Sigmoid colon (tissue), 7 donors: Measurements from ENCODE around the gene GYS2. TPM values are rescaled to one million over a fixed set of nuclear protein-coding genes. Genes with fewer than 3 reads are reported as not detected.
"Not testable (repeated sequence)": the region's sequence is repeated elsewhere in the genome, so short reads cannot be mapped to it uniquely, and the experiment has no call there.

Experiments used
- DNase-seq: peaks from one replicate; pipeline ENCODE4 v3.0.0-alpha.2; 2019
- H3K27ac ChIP-seq, 4 donors: fragments of 200-600 bp; sonication (generic); one replicate each; pipeline ENCODE4 v1.5.1; 2016 to 2019; ENCODE audit warnings: mild to moderate bottlenecking in 1 of 4
- H3K27me3 ChIP-seq, 3 donors: fragments of 200-600 bp; sonication (generic); one replicate each; pipeline ENCODE4 v1.5.1; 2019; ENCODE audit warnings: mild to moderate bottlenecking in 1 of 3
- H3K36me3 ChIP-seq, 4 donors: fragments of 200-600 bp; sonication (generic); one replicate each; pipeline ENCODE4 v1.5.1; 2016 to 2019
- H3K4me1 ChIP-seq, 4 donors: fragments of 200-600 bp; sonication (generic); one replicate each; pipeline ENCODE4 v1.5.1; 2017 to 2019
- H3K4me3 ChIP-seq, 4 donors: fragments of 200-600 bp; sonication (generic); one replicate each; pipeline ENCODE4 v1.5.1; 2017 to 2019; ENCODE audit warnings: mild to moderate bottlenecking in 2 of 4, moderate library complexity in 1 of 4
- H3K9me3 ChIP-seq, 4 donors: fragments of 200-600 bp in 3 of 4; sonication (generic) in 3 of 4; one replicate each; pipeline versions ENCODE4 v1.5.1 to v1.6.1; 2013 to 2019
- CTCF ChIP-seq, 4 experiments: fragments of 450-650 bp in 3 of 4; fragments of 200-600 bp in 1 of 4; IDR thresholded peaks; one replicate each; pipeline ENCODE4 v1.5.1; 2016 to 2019; ENCODE audit warnings: antibody characterized with exemption in 4 of 4, mild to moderate bottlenecking in 3 of 4, moderate library complexity in 2 of 4
- EP300 ChIP-seq, 4 donors: sonication (generic); formaldehyde crosslinking; IDR thresholded peaks; one replicate each; pipeline ENCODE4 v1.6.1; 2017; ENCODE audit warnings: antibody characterized with exemption in 4 of 4
- POLR2A ChIP-seq, 2 donors: fragments of 450-650 bp; IDR thresholded peaks; one replicate each; pipeline ENCODE4 v1.6.1; 2016; ENCODE audit warnings: antibody characterized with exemption in 2 of 2, mild to moderate bottlenecking in 2 of 2, moderate library complexity in 2 of 2
- POLR2AphosphoS5 ChIP-seq, 4 donors: sonication (generic); formaldehyde crosslinking; IDR thresholded peaks; one replicate each; pipeline ENCODE4 v1.6.1; 2017; ENCODE audit warnings: antibody characterized with exemption in 4 of 4
- WGBS, 2 donors: extraction: QIAGEN DNeasy Blood & Tissue Kit; methylation state at CpG; one replicate each; pipeline ENCODE4 v1.1.7; 2013; 5-methylcytosine and 5-hydroxymethylcytosine counted together
- intact Hi-C: fragments of 100-400 bp; cut with DNase I; formaldehyde crosslinking; loops from one replicate; pipeline ENCODE4 v1.15.1; 2023
- polyA plus RNA-seq, 3 donors: library from polyadenylated mRNA; stranded (reverse); fragments of 200-250 nt; gene quantifications; one replicate each; pipeline ENCODE4 v1.2.3, GENCODE V29; 2013
- total RNA-seq, 4 donors: library from RNA; depleted of rRNA; stranded (reverse); fragments of >200 nt; gene quantifications; one replicate each; pipeline ENCODE4 v1.1.0, GENCODE V29; 2016
- donor health status: healthy with polysubstance abuse.
- donor health status: Bipolar disorder and iron deficiency.
- donor health status: healthy.

Gene GYS2
- total and polyA plus RNA-seq, 7 donors, result 0.27 TPM; not detected in 6

GRCh38 chr12:21599143-21599999 lies 5.3 kb downstream of the GYS2 start:
- Histone ChIP-seq H3K27me3 (no peaks in the 10 kb centered on the region), H3K36me3 (no peaks in the 10 kb centered on the region), H3K4me3 (no peak overlapping the region), H3K27ac (no peak overlapping the region), H3K9me3 (peaks cover 0 to 2% (median 0%) of the 10 kb centered on the region in 4 donors), H3K4me1 (no peaks in the 10 kb centered on the region)
- TF ChIP-seq POLR2A (IDR thresholded peaks at IDR 0.05), result no peak
- TF ChIP-seq POLR2AphosphoS5 (IDR thresholded peaks at IDR 0.05), result no peak
- no peak for TF ChIP-seq CTCF (IDR thresholded peaks at IDR 0.05)
- no peak for TF ChIP-seq EP300 (IDR thresholded peaks at IDR 0.05)
- intact Hi-C loops, result no loop called here
- no peak for DNase-seq
- 83 to 87% methylated on average over 3 of the region's 3 CpGs for WGBS, 2 donors

GRCh38 chr12:21598651-21599050 lies 6.0 kb downstream of the GYS2 start:
- H3K4me3 ChIP-seq, result no peak overlapping the region
- WGBS, 2 donors, result 86 to 94% methylated on average over 4 of the region's 4 CpGs
- intact Hi-C loops, result no loop called here
- H3K4me1 ChIP-seq, result no peaks in the 10 kb centered on the region
- H3K9me3 ChIP-seq, result peaks cover 0 to 3% (median 1%) of the 10 kb centered on the region in 4 donors
- H3K36me3 ChIP-seq, result no peaks in the 10 kb centered on the region
- no peak overlapping the region for H3K27ac ChIP-seq
- H3K27me3 ChIP-seq, result no peaks in the 10 kb centered on the region
- TF ChIP-seq CTCF (IDR thresholded peaks at IDR 0.05) (no peak), POLR2A (IDR thresholded peaks at IDR 0.05) (no peak), EP300 (IDR thresholded peaks at IDR 0.05) (no peak), POLR2AphosphoS5 (IDR thresholded peaks at IDR 0.05) (no peak)
- no peak for DNase-seq

GRCh38 chr12:21595356-21595755 lies 9.3 kb downstream of the GYS2 start:
- H3K36me3 ChIP-seq, H3K4me3 ChIP-seq, H3K4me1 ChIP-seq, H3K27ac ChIP-seq, intact Hi-C loops, DNase-seq, H3K27me3 ChIP-seq, H3K9me3 ChIP-seq: not testable (repeated sequence)

- intact Hi-C loops, result no loop called here
- Histone ChIP-seq H3K27ac (no peak overlapping the region), H3K4me1 (no peaks in the 10 kb centered on the region), H3K9me3 (no peaks in the 10 kb centered on the region), H3K36me3 (no peaks in the 10 kb centered on the region), H3K4me3 (no peak overlapping the region), H3K27me3 (no peaks in the 10 kb centered on the region)
- TF ChIP-seq POLR2A (IDR thresholded peaks at IDR 0.05) (no peak), POLR2AphosphoS5 (IDR thresholded peaks at IDR 0.05) (no peak), CTCF (IDR thresholded peaks at IDR 0.05) (no peak), EP300 (IDR thresholded peaks at IDR 0.05) (no peak)
- no peak for DNase-seq
- 66 to 75% methylated on average over 3 of the region's 3 CpGs for WGBS, 2 donors
Measured at GRCh38 chr12:21585485-21585884, 19.2 kb downstream of the GYS2 start.

GRCh38 chr12:21584403-21585182 lies 20.1 kb downstream of the GYS2 start:
- H3K4me1 ChIP-seq, H3K27me3 ChIP-seq, H3K36me3 ChIP-seq, DNase-seq, H3K9me3 ChIP-seq, intact Hi-C loops, H3K27ac ChIP-seq, H3K4me3 ChIP-seq: not testable (repeated sequence)
- 87 to 92% methylated on average over 5 of the region's 5 CpGs for WGBS, 2 donors
